ENCODE measurements around the gene FAM168A.

- no peak for TF ChIP-seq EP300 (IDR thresholded peaks at IDR 0.05)
- no peak for TF ChIP-seq CTCF (IDR thresholded peaks at IDR 0.05)
Observed at GRCh38 chr11:73579641-73580434, 18.1 kb downstream of the FAM168A start.

Data from ovary (tissue), 3 donors.